HG02623 (cell line): ENCODE data around the gene GNB1L.

ENCODE experiments used
- ATAC-seq: cut with Tn5 transposase; IDR thresholded peaks from one replicate; pipeline ENCODE4 v1.9.1; 2021; ENCODE audit warnings: moderate library complexity; ENCODE audit not compliant: unreplicated experiment

Gene GNB1L

GRCh38 chr22:19740586-19740985 lies 114.1 kb downstream of the GNB1L start:
- ATAC-seq: no peak

- no peak for ATAC-seq
These were observed 114.7 kb downstream of the GNB1L start for GRCh38 chr22:19739911-19740449.

GRCh38 chr22:19739448-19739895 lies 115.2 kb downstream of the GNB1L start:
- ATAC-seq: no peak

- no peak for ATAC-seq
These were observed 115.8 kb downstream of the GNB1L start for GRCh38 chr22:19738664-19739447.

GRCh38 chr22:19737846-19738663 lies 116.6 kb downstream of the GNB1L start:
- no peak for ATAC-seq

GRCh38 chr22:19735665-19736510 lies 118.8 kb downstream of the GNB1L start:
- ATAC-seq: no peak

GRCh38 chr22:19734837-19735382 lies 119.8 kb downstream of the GNB1L start:
- no peak for ATAC-seq

- no peak for ATAC-seq
These were observed 120.5 kb downstream of the GNB1L start for GRCh38 chr22:19734163-19734562.

GRCh38 chr22:19733755-19734154 lies 120.9 kb downstream of the GNB1L start:
- ATAC-seq: no peak
